Measurements from ENCODE around the gene KAZN. TPM values are rescaled to one million over a fixed set of nuclear protein-coding genes. Genes with fewer than 3 reads are reported as not detected.

Gene KAZN
- total RNA-seq, 3 donors from 2014 or later, result 12.2 to 16.4 (median 16.2) TPM

GRCh38 chr1:15068997-15069396, 470.5 kb downstream of the KAZN start:
- H3K27ac ChIP-seq, result peak overlapping the region in 1 of 2 donors; percentile 32
- H3K36me3 ChIP-seq, result no peaks in the 10 kb centered on the region
- H3K27me3 ChIP-seq, result no peaks in the 10 kb centered on the region
- TF ChIP-seq POLR2AphosphoS5 (IDR thresholded peaks at IDR 0.05) (no peak), POLR2A (IDR thresholded peaks at IDR 0.05) (no peak), CTCF (IDR thresholded peaks at IDR 0.05) (no peak)
- no peak overlapping the region for H3K4me3 ChIP-seq
- intact Hi-C loops (cut with DNase I; ENCODE audit: low total_unique reads), result no loop called here
- H3K4me1 ChIP-seq, result no peaks in the 10 kb centered on the region
- DNase-seq (ENCODE audit: low spot score in 2 of 2), result no peak
- H3K9me3 ChIP-seq, result no peaks in the 10 kb centered on the region

DNA sequence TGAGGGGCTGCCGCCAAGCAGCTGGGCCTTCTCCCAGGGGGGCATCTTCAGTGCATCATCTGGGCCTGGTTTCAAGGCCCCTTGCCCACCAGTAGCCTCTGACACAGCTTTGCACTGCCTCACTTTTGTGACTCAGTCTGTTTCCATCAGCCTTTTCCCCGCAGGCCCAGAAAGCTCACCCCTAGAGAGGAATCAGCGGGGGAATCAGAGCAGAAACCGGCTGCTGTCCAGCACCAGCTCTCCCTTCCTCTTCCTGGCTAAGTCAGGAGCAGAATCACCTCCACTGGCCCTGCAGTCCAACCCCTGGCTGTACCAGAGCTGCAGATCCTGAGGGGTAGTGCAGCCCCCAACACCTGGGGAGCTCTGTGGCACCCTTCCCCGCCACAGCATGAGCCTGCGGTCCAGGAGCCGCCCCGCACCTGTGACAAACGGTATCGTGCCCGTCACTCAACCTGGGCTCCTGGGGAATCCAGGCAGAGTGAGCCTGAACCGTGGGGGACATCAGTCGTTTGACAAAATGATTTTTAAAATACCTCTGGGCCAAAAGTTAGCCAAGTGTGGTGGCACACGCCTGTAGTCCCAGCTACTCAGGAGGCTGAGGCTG, 471.8 kb downstream of the KAZN start:
- H3K36me3 ChIP-seq, result no peaks in the 10 kb centered on the region

GRCh38 chr1:15071936-15072335, 473.5 kb downstream of the KAZN start:
- H3K27ac ChIP-seq, result no peak overlapping the region
- intact Hi-C loops (cut with DNase I; ENCODE audit: low total_unique reads), result no loop called here
- no peak for TF ChIP-seq POLR2A (IDR thresholded peaks at IDR 0.05)
- no peak for TF ChIP-seq POLR2AphosphoS5 (IDR thresholded peaks at IDR 0.05)
- TF ChIP-seq CTCF (IDR thresholded peaks at IDR 0.05), result no peak
- no peaks in the 10 kb centered on the region for H3K36me3 ChIP-seq
- H3K9me3 ChIP-seq, result no peaks in the 10 kb centered on the region
- no peak overlapping the region for H3K4me3 ChIP-seq
- no peaks in the 10 kb centered on the region for H3K27me3 ChIP-seq
- H3K4me1 ChIP-seq, result no peaks in the 10 kb centered on the region
- DNase-seq (ENCODE audit: low spot score in 2 of 2), result no peak

More for the DNA sequence above, 471.8 kb downstream of the KAZN start:
- Histone ChIP-seq H3K4me3 (no peak overlapping the region), H3K27ac (no peak overlapping the region), H3K27me3 (no peaks in the 10 kb centered on the region), H3K4me1 (no peaks in the 10 kb centered on the region), H3K9me3 (no peaks in the 10 kb centered on the region)
- DNase-seq (ENCODE audit: low spot score in 2 of 2), result no peak
- intact Hi-C loops (cut with DNase I; ENCODE audit: low total_unique reads), result no loop called here
- TF ChIP-seq POLR2A (IDR thresholded peaks at IDR 0.05) (no peak), POLR2AphosphoS5 (IDR thresholded peaks at IDR 0.05) (no peak), CTCF (IDR thresholded peaks at IDR 0.05) (no peak)

GRCh38 chr1:15073799-15074308, 475.4 kb downstream of the KAZN start:
- H3K4me1 ChIP-seq, result no peaks in the 10 kb centered on the region
- TF ChIP-seq CTCF (IDR thresholded peaks at IDR 0.05) (no peak), POLR2AphosphoS5 (IDR thresholded peaks at IDR 0.05) (no peak), POLR2A (IDR thresholded peaks at IDR 0.05) (no peak)
- intact Hi-C loops (cut with DNase I; ENCODE audit: low total_unique reads), result no loop called here
- no peaks in the 10 kb centered on the region for H3K36me3 ChIP-seq
- H3K4me3 ChIP-seq, result no peak overlapping the region
- H3K27me3 ChIP-seq, result no peaks in the 10 kb centered on the region
- no peak overlapping the region for H3K27ac ChIP-seq
- H3K9me3 ChIP-seq, result no peaks in the 10 kb centered on the region
- no peak for DNase-seq (ENCODE audit: low spot score in 2 of 2)

DNA sequence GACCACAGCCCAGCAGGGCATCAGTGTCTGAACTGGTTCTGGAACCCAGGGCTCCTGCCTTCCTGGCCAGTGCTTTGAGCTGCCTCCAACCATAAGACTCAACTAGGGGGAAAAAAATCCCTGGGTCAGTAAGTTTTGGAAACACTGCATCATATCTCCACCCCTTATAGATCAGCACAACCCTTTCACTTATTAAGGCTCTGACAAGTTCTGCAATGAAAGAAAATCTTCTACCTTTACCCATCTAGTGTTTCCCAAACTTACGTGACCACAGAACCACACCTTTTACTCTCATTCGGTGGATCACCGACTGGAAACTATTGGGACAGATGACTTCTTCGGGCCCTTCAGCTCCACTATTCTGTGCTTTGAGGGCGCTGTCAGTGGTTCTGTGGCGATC, 476.7 kb downstream of the KAZN start:
- DNase-seq (ENCODE audit: low spot score in 2 of 2), result no peak
- TF ChIP-seq POLR2AphosphoS5 (IDR thresholded peaks at IDR 0.05), result no peak
- TF ChIP-seq CTCF (IDR thresholded peaks at IDR 0.05), result no peak
- TF ChIP-seq POLR2A (IDR thresholded peaks at IDR 0.05), result no peak
- H3K4me3 ChIP-seq, result no peak overlapping the region
- H3K27me3 ChIP-seq, result no peaks in the 10 kb centered on the region
- intact Hi-C loops (cut with DNase I; ENCODE audit: low total_unique reads), result no loop called here
- no peak overlapping the region for H3K27ac ChIP-seq
- H3K36me3 ChIP-seq, result no peaks in the 10 kb centered on the region
- H3K9me3 ChIP-seq, result no peaks in the 10 kb centered on the region
- no peaks in the 10 kb centered on the region for H3K4me1 ChIP-seq
